BLaER1 (cell line): ENCODE measurements around the gene FBXO15.

Source experiments
- H3K27ac ChIP-seq: shearing (Covaris generic); formaldehyde crosslinking; 2 replicates; pipeline ENCODE4 v1.8.1; 2022
- H3K27me3 ChIP-seq: shearing (Covaris generic); formaldehyde crosslinking; 2 replicates; pipeline ENCODE4 v1.8.1; 2022
- H3K36me3 ChIP-seq: shearing (Covaris generic); formaldehyde crosslinking; 2 replicates; pipeline ENCODE4 v1.8.1; 2022
- H3K4me1 ChIP-seq: shearing (Covaris generic); formaldehyde crosslinking; 2 replicates; pipeline ENCODE4 v1.8.1; 2022
- H3K4me2 ChIP-seq: shearing (Covaris generic); formaldehyde crosslinking; 2 replicates; pipeline ENCODE4 v1.8.1; 2022
- H3K4me3 ChIP-seq: shearing (Covaris generic); formaldehyde crosslinking; 2 replicates; pipeline ENCODE4 v1.8.1; 2022
- H3K9ac ChIP-seq: shearing (Covaris generic); formaldehyde crosslinking; 2 replicates; pipeline ENCODE4 v1.8.1; 2022
- H3K9me3 ChIP-seq: shearing (Covaris generic); formaldehyde crosslinking; 2 replicates; pipeline ENCODE4 v1.8.1; 2022
- H4K20me1 ChIP-seq: shearing (Covaris generic); formaldehyde crosslinking; 2 replicates; pipeline ENCODE4 v1.8.1; 2022
- Cebpa-rat ChIP-seq: shearing (Covaris generic); IDR thresholded peaks from 2 replicates; pipeline ENCODE4 v1.8.1; 2022

Gene FBXO15

GRCh38 chr18:74040008-74040407 is 107.6 kb downstream of the FBXO15 start:
- Histone ChIP-seq H4K20me1 (no peaks in the 10 kb centered on the region), H3K27me3 (no peaks in the 10 kb centered on the region), H3K4me2 (no peak overlapping the region), H3K27ac (no peak overlapping the region), H3K4me1 (peaks cover 7% of the 10 kb centered on the region), H3K36me3 (no peaks in the 10 kb centered on the region), H3K9me3 (peaks cover 10% of the 10 kb centered on the region; the same call in 1 of the 2 replicates), H3K9ac (no peak overlapping the region), H3K4me3 (no peak overlapping the region)
- no peak for TF ChIP-seq Cebpa-rat

GRCh38 chr18:74029161-74029560 is 118.5 kb downstream of the FBXO15 start:
- Histone ChIP-seq H3K4me3 (no peak overlapping the region), H3K27ac (no peak overlapping the region), H4K20me1 (no peaks in the 10 kb centered on the region), H3K4me1 (0 out of 2 replicates have a peak, but pooled peaks cover 3% of the 10 kb centered on the region), H3K4me2 (no peak overlapping the region), H3K9ac (no peak overlapping the region), H3K27me3 (no peaks in the 10 kb centered on the region), H3K9me3 (no peaks in the 10 kb centered on the region), H3K36me3 (no peaks in the 10 kb centered on the region)
- TF ChIP-seq Cebpa-rat: no peak
